NCI-H128 (cell line): ENCODE data around the gene HPD.

Source experiments
- DNase-seq: peaks from one replicate; lab custom pipeline; 2025; ENCODE audit not compliant: unreplicated experiment; lab: John Stamatoyannopoulos, UW

The HPD gene

DNA sequence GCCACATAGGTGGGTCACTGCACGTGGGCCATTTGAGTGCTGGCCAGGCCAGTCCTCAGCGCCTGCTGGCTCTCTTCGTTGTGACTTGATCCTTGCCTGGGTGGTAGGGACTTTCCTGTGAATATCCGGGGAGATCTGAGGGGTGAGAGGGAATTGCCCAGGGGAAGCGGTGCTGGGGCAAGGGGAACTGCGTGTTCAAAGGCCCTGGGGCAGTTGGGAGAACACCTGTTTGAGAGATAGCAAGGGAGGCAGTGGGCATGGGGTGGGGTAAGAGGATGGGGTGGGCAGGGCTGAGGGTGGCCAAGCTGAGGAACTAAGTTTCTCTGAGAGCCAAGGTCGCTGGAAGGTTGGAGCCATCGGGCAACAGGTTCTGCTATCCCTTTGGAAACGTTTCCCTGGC is 29.8 kb downstream of the HPD start:
- no peak for DNase-seq

DNA sequence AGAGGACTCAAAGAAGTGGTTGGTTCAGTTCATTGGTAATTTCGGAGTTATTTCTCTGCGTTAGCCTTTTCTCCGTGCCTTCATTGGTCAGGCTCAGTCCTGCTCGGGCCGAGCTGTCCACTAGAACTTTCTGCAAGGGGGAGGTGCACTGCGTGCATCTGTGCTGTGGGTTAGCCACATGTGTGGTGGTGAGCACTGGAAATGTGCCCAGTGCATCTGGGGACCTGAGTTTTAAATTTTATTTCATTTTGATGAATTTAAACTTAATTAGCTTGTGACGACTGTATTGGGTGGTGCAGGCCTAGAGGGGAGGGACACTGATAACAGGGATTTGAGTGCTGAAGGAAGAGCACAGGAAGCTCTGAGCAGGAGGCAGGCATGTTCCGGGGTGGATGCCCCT is 30.4 kb downstream of the HPD start:
- DNase-seq, result no peak

DNA sequence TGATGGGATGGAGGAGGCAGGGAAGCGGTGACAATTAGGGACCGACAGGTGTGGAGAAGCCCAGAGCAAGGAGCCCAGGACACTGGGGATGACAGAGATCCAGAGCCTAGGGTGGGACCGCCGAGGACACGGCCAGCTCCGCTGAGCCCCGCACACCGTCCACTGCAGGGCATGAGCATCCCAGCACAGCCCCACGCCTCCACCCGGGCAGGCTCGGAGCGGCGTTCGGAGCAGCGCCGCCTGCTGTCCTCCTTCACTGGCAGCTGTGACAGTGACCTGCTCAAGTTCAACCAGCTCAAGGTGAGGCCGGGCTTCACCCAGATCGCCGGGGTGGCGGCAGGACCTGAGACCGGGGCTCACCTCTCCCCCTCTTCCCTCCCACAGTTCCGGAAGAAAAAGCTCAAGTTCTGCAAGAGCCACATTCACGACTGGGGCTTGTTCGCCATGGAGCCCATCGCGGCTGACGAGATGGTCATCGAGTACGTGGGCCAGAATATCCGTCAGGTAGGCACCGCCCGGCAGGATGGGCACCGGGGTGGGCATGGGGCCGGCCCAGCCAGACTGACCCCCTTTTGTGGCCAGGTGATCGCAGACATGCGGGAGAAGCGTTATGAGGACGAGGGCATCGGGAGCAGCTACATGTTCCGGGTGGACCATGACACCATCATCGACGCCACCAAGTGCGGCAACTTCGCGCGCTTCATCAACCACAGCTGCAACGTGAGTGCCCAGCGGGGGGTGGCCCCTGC is 31.1 kb downstream of the HPD start:
- DNase-seq, result no peak

- no peak for DNase-seq
Measured at GRCh38 chr12:121826318-121827150, 32.1 kb downstream of the HPD start.

DNA sequence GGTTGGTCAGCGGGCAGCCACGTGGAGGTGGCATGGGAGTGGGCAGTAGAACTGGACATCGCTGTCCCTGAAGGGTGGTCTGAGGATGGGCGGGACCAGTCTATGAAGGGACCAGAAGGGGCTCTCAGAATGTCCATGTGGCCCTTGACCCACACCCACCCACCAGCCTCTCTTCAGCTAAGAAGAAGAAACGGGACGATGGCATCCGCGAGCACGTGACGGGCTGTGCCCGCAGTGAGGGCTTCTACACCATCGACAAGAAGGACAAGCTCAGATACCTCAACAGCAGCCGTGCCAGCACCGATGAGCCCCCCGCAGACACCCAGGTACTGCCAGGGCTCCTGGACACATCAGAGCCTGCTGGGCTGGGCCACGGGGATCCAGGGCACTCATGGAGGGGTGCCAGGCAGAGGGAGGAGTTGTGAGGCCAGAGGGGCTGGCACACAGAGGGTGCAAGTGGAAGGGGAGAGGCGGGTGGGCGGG is 33.6 kb downstream of the HPD start:
- DNase-seq, result no peak

DNA sequence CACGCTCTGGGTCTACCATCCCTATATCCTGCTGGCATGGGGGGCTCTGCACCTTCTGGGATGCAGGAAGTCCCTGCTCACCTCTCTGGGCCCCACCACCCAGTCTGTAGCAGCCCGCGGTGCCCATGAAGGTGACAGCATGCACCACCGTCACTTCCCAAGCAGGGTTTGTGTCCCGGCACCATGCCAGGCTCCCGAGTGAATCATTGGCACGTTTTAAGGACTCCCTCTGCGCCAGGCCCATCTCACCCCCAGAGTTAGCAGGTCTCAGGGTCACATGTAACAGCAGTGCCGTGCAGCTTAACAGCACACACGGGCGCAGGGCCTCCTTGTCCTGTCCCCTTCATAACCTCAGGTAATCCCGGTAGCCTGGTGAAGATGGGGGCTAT is 34.9 kb downstream of the HPD start:
- DNase-seq, result no peak

DNA sequence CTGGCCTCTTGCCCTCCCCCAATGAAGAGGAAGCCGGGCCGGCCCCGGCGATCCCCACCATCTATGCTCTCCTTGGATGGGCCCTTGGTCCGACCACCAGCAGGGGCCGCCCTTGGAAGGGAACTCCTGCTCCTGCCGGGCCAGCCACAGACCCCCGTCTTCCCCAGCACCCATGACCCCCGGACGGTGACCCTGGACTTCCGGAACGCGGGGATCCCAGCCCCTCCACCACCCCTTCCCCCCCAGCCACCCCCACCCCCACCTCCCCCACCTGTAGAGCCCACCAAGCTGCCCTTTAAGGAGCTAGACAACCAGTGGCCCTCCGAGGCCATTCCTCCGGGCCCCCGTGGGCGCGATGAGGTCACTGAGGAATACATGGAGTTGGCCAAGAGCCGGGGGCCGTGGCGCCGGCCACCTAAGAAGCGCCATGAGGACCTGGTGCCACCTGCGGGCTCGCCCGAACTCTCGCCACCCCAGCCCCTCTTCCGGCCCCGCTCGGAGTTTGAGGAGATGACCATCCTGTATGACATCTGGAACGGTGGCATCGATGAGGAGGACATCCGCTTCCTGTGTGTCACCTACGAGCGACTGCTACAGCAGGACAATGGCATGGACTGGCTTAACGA is 35.4 kb downstream of the HPD start:
- no peak for DNase-seq

DNA sequence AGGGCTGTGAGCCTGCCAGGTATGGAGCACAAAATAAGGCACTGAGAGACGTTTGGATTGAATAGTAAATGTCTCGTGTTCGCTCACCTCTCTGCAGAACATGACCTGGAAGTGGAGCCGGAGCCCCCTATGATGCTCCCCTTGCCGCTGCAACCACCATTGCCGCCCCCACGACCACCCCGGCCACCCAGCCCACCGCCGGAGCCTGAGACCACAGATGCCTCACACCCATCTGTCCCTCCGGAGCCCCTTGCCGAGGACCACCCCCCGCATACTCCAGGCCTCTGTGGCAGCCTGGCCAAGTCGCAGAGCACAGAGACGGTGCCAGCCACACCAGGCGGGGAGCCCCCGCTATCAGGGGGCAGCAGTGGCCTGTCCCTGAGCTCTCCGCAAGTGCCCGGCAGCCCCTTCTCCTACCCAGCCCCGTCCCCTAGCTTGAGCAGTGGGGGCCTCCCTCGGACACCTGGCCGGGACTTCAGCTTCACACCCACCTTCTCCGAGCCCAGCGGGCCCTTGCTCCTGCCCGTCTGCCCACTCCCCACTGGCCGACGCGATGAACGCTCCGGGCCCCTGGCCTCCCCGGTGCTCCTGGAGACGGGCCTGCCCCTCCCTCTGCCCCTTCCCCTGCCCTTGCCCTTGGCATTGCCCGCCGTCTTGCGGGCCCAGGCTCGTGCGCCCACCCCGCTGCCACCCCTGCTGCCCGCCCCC is 36.1 kb downstream of the HPD start:
- DNase-seq, result no peak

- no peak for DNase-seq
Measured at GRCh38 chr12:121820056-121820455, 38.6 kb downstream of the HPD start.

DNA sequence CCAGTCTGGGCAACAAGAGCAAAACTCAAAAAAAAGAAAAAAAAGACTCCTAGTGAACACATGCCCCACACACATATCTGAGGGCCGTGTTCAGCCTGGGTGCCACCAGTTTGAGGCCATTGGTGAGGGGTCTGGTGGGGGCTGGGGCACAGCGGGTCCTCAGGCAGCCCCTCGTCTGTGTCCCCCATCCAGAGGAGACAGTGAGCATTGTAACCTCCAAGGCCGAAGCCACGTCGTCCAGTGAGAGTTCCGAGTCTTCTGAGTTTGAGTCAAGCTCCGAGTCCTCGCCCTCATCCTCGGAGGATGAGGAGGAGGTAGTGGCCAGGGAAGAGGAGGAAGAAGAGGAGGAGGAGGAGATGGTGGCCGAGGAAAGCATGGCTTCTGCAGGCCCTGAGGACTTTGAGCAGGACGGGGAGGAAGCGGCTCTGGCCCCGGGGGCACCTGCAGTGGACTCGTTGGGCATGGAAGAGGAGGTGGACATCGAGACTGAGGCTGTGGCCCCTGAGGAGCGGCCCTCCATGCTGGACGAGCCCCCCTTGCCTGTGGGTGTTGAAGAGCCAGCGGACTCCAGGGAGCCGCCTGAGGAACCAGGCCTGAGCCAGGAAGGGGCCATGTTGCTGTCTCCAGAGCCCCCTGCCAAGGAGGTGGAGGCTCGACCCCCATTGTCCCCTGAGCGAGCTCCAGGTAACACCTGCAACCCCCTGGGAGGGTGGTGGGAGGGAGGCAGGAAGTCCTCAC is 39.3 kb downstream of the HPD start:
- DNase-seq, result no peak

DNA sequence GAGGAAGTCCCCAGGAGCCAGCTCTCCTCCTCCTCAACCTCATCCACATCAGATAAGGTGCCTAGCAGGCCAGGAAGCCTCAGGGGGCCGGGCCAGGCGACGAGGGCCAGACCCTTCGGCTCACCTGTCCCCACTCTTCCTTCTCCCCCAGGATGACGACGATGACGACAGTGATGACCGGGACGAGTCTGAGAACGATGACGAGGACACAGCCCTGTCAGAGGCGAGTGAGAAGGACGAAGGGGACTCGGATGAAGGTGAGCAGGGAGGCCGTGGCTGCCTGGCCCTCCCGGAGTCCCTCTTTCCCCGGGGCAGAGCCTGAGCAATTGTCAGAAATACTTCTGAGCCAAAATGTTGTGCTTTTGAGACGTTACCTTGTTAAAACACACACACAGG is 41.0 kb downstream of the HPD start:
- DNase-seq, result no peak

- no peak for DNase-seq
Measured at GRCh38 chr12:121816925-121817647, 41.6 kb downstream of the HPD start.

- DNase-seq, result no peak
Measured at GRCh38 chr12:121815263-121815662, 43.4 kb downstream of the HPD start.

DNA sequence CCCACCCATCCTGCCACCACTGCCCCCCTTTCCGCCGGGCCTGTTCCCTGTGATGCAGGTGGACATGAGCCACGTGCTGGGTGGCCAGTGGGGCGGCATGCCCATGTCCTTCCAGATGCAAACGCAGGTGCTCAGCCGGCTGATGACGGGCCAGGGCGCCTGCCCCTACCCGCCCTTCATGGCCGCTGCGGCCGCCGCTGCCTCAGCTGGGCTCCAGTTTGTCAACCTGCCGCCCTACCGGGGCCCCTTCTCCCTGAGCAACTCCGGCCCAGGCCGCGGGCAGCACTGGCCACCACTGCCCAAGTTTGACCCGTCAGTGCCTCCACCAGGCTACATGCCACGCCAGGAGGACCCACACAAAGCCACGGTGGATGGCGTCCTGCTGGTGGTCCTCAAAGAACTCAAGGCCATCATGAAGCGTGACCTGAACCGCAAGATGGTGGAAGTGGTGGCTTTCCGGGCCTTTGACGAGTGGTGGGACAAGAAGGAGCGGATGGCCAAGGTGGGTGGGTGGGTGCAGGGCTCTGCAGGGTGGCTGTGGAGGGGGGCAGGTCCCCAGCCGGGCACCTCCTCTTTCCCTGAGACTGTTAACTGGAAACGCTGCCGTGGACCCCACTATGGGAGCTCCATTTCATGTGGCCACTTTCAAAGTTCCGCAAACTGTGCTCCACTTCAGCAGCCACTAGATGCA is 44.1 kb downstream of the HPD start:
- DNase-seq, result no peak

DNA sequence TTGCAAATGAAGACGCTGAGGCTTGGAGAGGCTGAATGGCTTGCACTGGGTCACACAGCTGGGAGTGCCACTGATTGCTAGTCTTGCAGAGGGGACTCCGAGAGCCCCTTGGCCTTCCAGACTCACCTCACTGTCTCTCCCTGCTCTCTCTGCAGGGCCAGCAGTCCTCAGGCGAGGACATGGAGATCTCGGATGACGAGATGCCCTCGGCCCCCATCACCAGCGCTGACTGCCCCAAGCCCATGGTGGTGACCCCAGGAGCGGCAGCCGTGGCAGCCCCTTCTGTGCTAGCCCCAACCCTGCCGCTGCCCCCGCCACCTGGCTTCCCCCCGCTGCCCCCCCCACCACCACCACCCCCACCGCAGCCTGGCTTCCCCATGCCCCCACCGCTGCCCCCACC is 44.7 kb downstream of the HPD start:
- no peak for DNase-seq

DNA sequence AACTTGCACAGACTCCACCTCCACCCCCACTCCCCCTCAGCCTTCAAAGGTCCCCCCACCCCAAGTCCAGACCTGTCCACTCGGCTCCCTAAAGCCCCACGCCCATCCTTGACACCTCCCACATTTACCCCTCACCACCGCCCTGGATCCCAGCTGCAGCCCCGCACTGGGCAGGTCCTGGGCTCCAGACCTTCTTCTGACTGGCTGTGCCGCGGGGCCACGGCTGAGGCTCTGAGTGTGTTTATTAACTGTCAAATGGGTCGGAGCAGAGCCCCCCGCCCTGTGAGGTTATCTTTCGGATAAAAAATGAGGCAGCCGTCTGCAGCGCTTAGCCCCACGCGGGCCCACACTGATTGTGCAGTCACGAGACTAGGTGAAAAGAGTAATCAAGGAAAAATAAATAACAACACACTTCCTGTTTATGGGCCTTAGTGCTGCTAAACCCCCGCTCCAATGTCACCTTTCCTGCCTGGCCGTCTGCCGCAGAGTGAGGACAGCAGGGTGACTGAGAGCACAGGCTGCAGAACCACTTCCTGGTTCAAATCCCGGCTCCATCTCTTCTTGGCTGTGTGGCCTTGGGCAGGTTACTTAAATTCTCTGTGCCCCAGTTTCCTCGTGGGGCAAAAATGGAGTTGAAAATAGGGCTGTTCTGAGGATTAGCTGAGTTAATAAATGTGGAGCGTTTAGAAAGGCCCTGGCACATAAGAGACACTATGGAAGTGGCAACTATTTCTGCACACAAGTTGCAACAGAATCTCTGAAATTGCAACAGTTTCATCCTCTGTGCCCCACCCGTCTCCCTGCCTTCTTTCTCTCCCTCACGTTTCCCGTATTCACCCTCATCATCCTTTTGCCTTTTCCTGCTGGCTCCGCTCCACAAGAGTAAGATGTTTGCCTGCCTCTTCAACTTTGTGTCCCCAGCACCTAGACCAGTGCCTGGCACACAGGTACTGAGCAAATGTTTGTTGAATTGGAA is 45.5 kb downstream of the HPD start:
- no peak for DNase-seq

GRCh38 chr12:121812320-121812871 is 46.3 kb downstream of the HPD start:
- DNase-seq, result no peak
